Retinal pigment epithelial cell (primary cell): ENCODE data around the gene LMTK2.
"Not testable (repeated sequence)": the region's sequence is repeated elsewhere in the genome, so short reads cannot be mapped to it uniquely, and the experiment has no call there.

Experiments used
- DNase-seq: peaks from one replicate; pipeline ENCODE4 v3.0.0-alpha.2; 2010; ENCODE audit warnings: low read depth
- H3K4me3 ChIP-seq: 2 replicates; pipeline ENCODE4 v1.5.1; 2011; ENCODE audit warnings: mild to moderate bottlenecking, low read length, control low read depth, moderate library complexity
- CTCF ChIP-seq: conservative IDR thresholded peaks from 2 replicates; pipeline ENCODE4 v1.5.1; 2011; ENCODE audit warnings: low read depth, low read length, control low read depth, inconsistent platforms

LMTK2 gene

GRCh38 chr7:98214811-98215321, 108.2 kb downstream of the LMTK2 start:
- no peak overlapping the region for H3K4me3 ChIP-seq
- no peak for DNase-seq
- TF ChIP-seq CTCF: no peak

- no peak overlapping the region for H3K4me3 ChIP-seq
- DNase-seq: no peak
- no peak for TF ChIP-seq CTCF
These were observed 109.2 kb downstream of the LMTK2 start for GRCh38 chr7:98215561-98216495.

- DNase-seq: no peak
- H3K4me3 ChIP-seq: no peak overlapping the region
- TF ChIP-seq CTCF: no peak
These were observed 110.4 kb downstream of the LMTK2 start for GRCh38 chr7:98216941-98217622.

GRCh38 chr7:98217623-98218582, 111.2 kb downstream of the LMTK2 start:
- DNase-seq: no peak
- TF ChIP-seq CTCF: no peak

GRCh38 chr7:98219382-98219781, 112.7 kb downstream of the LMTK2 start:
- DNase-seq: not testable (repeated sequence)

More at GRCh38 chr7:98217623-98218582, 111.2 kb downstream of the LMTK2 start:
- peak overlapping the region; percentile 6 for H3K4me3 ChIP-seq

GRCh38 chr7:98221611-98222532, 115.2 kb downstream of the LMTK2 start:
- DNase-seq: no peak
- TF ChIP-seq CTCF: no peak
- no peak overlapping the region for H3K4me3 ChIP-seq

More at GRCh38 chr7:98219382-98219781, 112.7 kb downstream of the LMTK2 start:
- not testable (repeated sequence) for H3K4me3 ChIP-seq
